Spleen (tissue), 11 donors: Measurements from ENCODE around the gene ALG8. TPM values are rescaled to one million over a fixed set of nuclear protein-coding genes. Genes with fewer than 3 reads are reported as not detected.

Source experiments
- DNase-seq: peaks from one replicate; pipeline ENCODE4 v3.0.0-alpha.2; 2020
- H3K27ac ChIP-seq, 8 donors: fragments of 200-600 bp; sonication (generic) in 7 of 8; 1 replicate in 4 of 8; 2 replicates in 4 of 8; pipeline versions ENCODE4 v1.5.0 to v1.8.0; 2016 to 2021; ENCODE audit warnings: inconsistent platforms in 4 of 8, mild to moderate bottlenecking in 4 of 8, moderate library complexity in 1 of 8
- H3K27me3 ChIP-seq, 7 donors: fragments of 200-600 bp; sonication (generic) in 6 of 7; replicated peaks in 1 of 7; 1 replicate in 4 of 7; 2 replicates in 3 of 7; pipeline versions ENCODE4 v1.5.0 to v1.8.0; 2016 to 2021; ENCODE audit warnings: inconsistent platforms in 3 of 7, mild to moderate bottlenecking in 1 of 7
- H3K36me3 ChIP-seq, 6 donors: fragments of 200-600 bp; sonication (generic) in 5 of 6; 1 replicate in 4 of 6; 2 replicates in 2 of 6; pipeline versions ENCODE4 v1.5.0 to v1.8.0; 2016 to 2021; ENCODE audit warnings: inconsistent platforms in 2 of 6
- H3K4me1 ChIP-seq, 6 donors: fragments of 200-600 bp; sonication (generic) in 5 of 6; 1 replicate in 3 of 6; 2 replicates in 3 of 6; pipeline versions ENCODE4 v1.5.0 to v1.8.0; 2016 to 2021; ENCODE audit warnings: inconsistent platforms in 3 of 6
- H3K4me3 ChIP-seq, 8 donors: fragments of 200-600 bp; sonication (generic) in 7 of 8; 1 replicate in 4 of 8; 2 replicates in 4 of 8; pipeline versions ENCODE4 v1.5.0 to v1.8.0; 2016 to 2021; ENCODE audit warnings: inconsistent platforms in 4 of 8, mild to moderate bottlenecking in 4 of 8, moderate library complexity in 2 of 8
- H3K9me3 ChIP-seq, 8 donors: fragments of 200-600 bp; sonication (generic) in 7 of 8; 1 replicate in 4 of 8; 2 replicates in 4 of 8; pipeline versions ENCODE4 v1.5.0 to v1.8.0; 2016 to 2021; ENCODE audit warnings: inconsistent platforms in 4 of 8
- CTCF ChIP-seq, 11 experiments: fragments of 200-600 bp in 7 of 11; fragments of 450-650 bp in 4 of 11; sonication (generic) in 4 of 11; IDR thresholded peaks in 8 of 11; conservative IDR thresholded peaks in 3 of 11; 1 replicate in 7 of 11; 2 replicates in 4 of 11; pipeline versions ENCODE4 v1.4.0 to v1.8.0; 2016 to 2021; ENCODE audit warnings: antibody characterized with exemption in 11 of 11, inconsistent platforms in 4 of 11, mild to moderate bottlenecking in 1 of 11
- POLR2A ChIP-seq, 3 donors: fragments of 450-650 bp; IDR thresholded peaks; one replicate each; pipeline ENCODE4 v1.5.1; 2017; ENCODE audit warnings: antibody characterized with exemption in 3 of 3, mild to moderate bottlenecking in 1 of 3
- POLR2AphosphoS5 ChIP-seq, 3 donors: sonication (generic); formaldehyde crosslinking; IDR thresholded peaks; one replicate each; pipeline ENCODE4 v1.5.1; 2017; ENCODE audit warnings: antibody characterized with exemption in 3 of 3
- WGBS, 5 donors: extraction: QIAGEN DNeasy Blood & Tissue Kit in 3 of 5; methylation state at CpG; one replicate each; pipeline versions ENCODE4 v1.1.5 to v1.1.7; 2013 to 2018; 5-methylcytosine and 5-hydroxymethylcytosine counted together
- intact Hi-C: fragments of 100-400 bp; cut with DNase I; formaldehyde crosslinking; loops from one replicate; pipeline ENCODE4 v1.15.0; 2023; ENCODE audit warnings: low total_unique reads
- polyA plus RNA-seq, 3 donors: library from polyadenylated mRNA; stranded (reverse); fragments of 200-250 nt; gene quantifications; one replicate each; pipeline ENCODE4 v1.2.1, GENCODE V29; 2013
- total RNA-seq, 7 donors: library from RNA; depleted of rRNA in 3 of 7; stranded (reverse); fragments of >200 nt in 3 of 7; fragmentation: NEBNext Ultra II Directional in 4 of 7; extraction: Animal tissue kit (Norgen Biotek cat#: 25700) in 4 of 7; gene quantifications; one replicate each; pipeline versions ENCODE4 v1.1.0 to v1.2.1, GENCODE V29; 2016 to 2021
- donor health status: healthy with polysubstance abuse.
- donor health status: DM: no; HTN: no; CAD: no; lungs with moderate emphysema.
- donor health status: DM: no; HTN: no; CAD: no.
- donor health status: Bipolar disorder and iron deficiency.
- donor health status: healthy.
- donor health status: DM: no; HTN: no; CAD: no.
- donor health status: DM: yes; HTN: yes; CAD: no.

Gene ALG8
- total and polyA plus RNA-seq, 10 donors, result 17.4 to 35.7 (median 31.3) TPM

- H3K27me3 ChIP-seq, result no peaks in the 10 kb centered on the region
- peaks cover 0 to 3% (median 0%) of the 10 kb centered on the region in 6 donors for H3K36me3 ChIP-seq
- no peak for DNase-seq
- TF ChIP-seq POLR2AphosphoS5 (IDR thresholded peaks at IDR 0.05) (no peak), CTCF (IDR thresholded peaks at IDR 0.05 in 8 of 11, conservative IDR thresholded peaks at IDR 0.05 in 3 of 11) (no peak), POLR2A (IDR thresholded peaks at IDR 0.05) (no peak)
- H3K4me1 ChIP-seq, result peaks cover 15 to 47% (median 37%) of the 10 kb centered on the region in 6 donors
- 71 to 83% (median 74%) methylated on average over 11 of the region's 11 CpGs for WGBS, 5 donors
- intact Hi-C loops, result no loop called here
- H3K27ac ChIP-seq, result no peak overlapping the region
- H3K9me3 ChIP-seq, result no peaks in the 10 kb centered on the region
- peak overlapping the region in 1 of 8 donors; percentile 73 for H3K4me3 ChIP-seq
Measured at GRCh38 chr11:78080818-78081495, 58.5 kb downstream of the ALG8 start.

GRCh38 chr11:78080084-78080817 is 59.2 kb downstream of the ALG8 start:
- no peaks in the 10 kb centered on the region for H3K27me3 ChIP-seq
- intact Hi-C loops, result no loop called here
- H3K4me1 ChIP-seq, result peaks cover 20 to 54% (median 44%) of the 10 kb centered on the region in 6 donors
- TF ChIP-seq POLR2A (IDR thresholded peaks at IDR 0.05) (no peak), POLR2AphosphoS5 (IDR thresholded peaks at IDR 0.05) (no peak), CTCF (IDR thresholded peaks at IDR 0.05 in 8 of 11, conservative IDR thresholded peaks at IDR 0.05 in 3 of 11) (peak in 1 of 11 experiments; percentile 9)
- H3K36me3 ChIP-seq, result peaks cover 0 to 8% (median 0%) of the 10 kb centered on the region in 6 donors
- peak overlapping the region; percentile 67 to 98 (median 86) for H3K4me3 ChIP-seq
- WGBS, 5 donors, result 63 to 70% (median 66%) methylated on average over 23 of the region's 23 CpGs
- no peak for DNase-seq
- no peaks in the 10 kb centered on the region for H3K9me3 ChIP-seq
- peak overlapping the region; percentile 23 to 90 (median 86) for H3K27ac ChIP-seq

GRCh38 chr11:78079232-78080083 is 60.0 kb downstream of the ALG8 start, which contains the start of gene NDUFC2:
Gene NDUFC2, minus strand, starts transcription at chr11:78079862. Its CDS starts 118 bp downstream, at chr11:78079744.
- peak; percentile 94 for DNase-seq
- peak within 1 kb of the TSS; percentile 67 to 98 (median 86) for H3K4me3 ChIP-seq
- no peak for TF ChIP-seq POLR2A (IDR thresholded peaks at IDR 0.05)
- peak; percentile 90 to 94 (median 92) for TF ChIP-seq POLR2AphosphoS5 (IDR thresholded peaks at IDR 0.05)
- peak in 1 of 11 experiments; percentile 11 for TF ChIP-seq CTCF (IDR thresholded peaks at IDR 0.05 in 8 of 11, conservative IDR thresholded peaks at IDR 0.05 in 3 of 11)
- intact Hi-C loops, result no loop called here
- WGBS, 5 donors, result 0% methylated on average over 36 to 68 of the region's 68 CpGs
- H3K27ac ChIP-seq, result peak within 1 kb of the TSS; percentile 23 to 90 (median 86)
- no peaks in the 10 kb centered on the region for H3K9me3 ChIP-seq
- H3K4me1 ChIP-seq, result peaks cover 20 to 62% (median 47%) of the 10 kb centered on the region in 6 donors
- H3K27me3 ChIP-seq, result no peaks in the 10 kb centered on the region
- H3K36me3 ChIP-seq, result peaks cover 0 to 8% (median 0%) of the 10 kb centered on the region in 6 donors
